ENCODE data around the gene GPD1L. TPM values are rescaled to one million over a fixed set of nuclear protein-coding genes. Genes with fewer than 3 reads are reported as not detected.
A peak's percentile ranks its signal among the peaks of the same experiment; 100 is the strongest.

GPD1L gene
- total and polyA plus RNA-seq, 2 of the 13 experiments (the other 11 are each of a cell fraction or from before 2014, with no cell fraction given) = 4.9 to 13.7 TPM

DNA sequence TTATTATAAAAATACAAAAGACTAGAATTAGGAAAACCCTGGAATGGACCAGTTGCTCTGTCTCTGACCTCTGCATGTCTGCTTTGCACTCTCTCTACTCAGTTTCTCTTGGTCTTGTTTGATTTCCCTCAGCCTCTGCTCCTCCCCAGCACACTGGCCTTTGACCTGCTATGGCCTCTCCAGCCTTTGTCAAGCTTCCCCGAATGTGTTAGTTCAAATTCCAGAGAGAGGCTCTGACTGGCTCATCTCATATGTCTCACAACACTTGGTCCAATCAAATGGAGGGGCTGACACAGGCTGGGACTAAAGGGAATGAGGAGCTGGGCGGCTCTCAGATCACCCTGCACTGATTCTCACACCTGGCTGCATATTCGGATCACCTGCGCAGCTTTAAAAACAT lies 79.7 kb downstream of the GPD1L start (continued):
- peak in 1 of 2 experiments; percentile 65; a peak in 2 of 4 replicates for TF ChIP-seq EP300 (IDR thresholded peaks at IDR 0.05; ENCODE audit: low read depth in 2 of 2, low read length in 2 of 2)
- TF ChIP-seq EP300 (CRISPR knock-in tag; IDR thresholded peaks at IDR 0.05; ENCODE audit: borderline replicate concordance) = no peak
- TF ChIP-seq, protein P1, sequence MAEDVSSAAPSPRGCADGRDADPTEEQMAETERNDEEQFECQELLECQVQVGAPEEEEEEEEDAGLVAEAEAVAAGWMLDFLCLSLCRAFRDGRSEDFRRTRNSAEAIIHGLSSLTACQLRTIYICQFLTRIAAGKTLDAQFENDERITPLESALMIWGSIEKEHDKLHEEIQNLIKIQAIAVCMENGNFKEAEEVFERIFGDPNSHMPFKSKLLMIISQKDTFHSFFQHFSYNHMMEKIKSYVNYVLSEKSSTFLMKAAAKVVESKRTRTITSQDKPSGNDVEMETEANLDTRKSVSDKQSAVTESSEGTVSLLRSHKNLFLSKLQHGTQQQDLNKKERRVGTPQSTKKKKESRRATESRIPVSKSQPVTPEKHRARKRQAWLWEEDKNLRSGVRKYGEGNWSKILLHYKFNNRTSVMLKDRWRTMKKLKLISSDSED (CRISPR knock-in tag; IDR thresholded peaks at IDR 0.05) = no peak
- peak; percentile 66; the same call in 1 of the 2 replicates for TF ChIP-seq ZMYM2 (CRISPR knock-in tag; IDR thresholded peaks at IDR 0.05)
- peak; percentile 64; the same call in 1 of the 2 replicates for TF ChIP-seq MED1 (CRISPR knock-in tag; IDR thresholded peaks at IDR 0.05)
- TF ChIP-seq RXRA (CRISPR knock-in tag; IDR thresholded peaks at IDR 0.05) = peak; percentile 85; the same call in 1 of the 2 replicates
- TF ChIP-seq ZSCAN31 (CRISPR knock-in tag; IDR thresholded peaks at IDR 0.05; ENCODE audit: low read depth) = 0 out of 2 replicates have a peak, but pooled peaks have one; percentile 30
- TF ChIP-seq, protein P2, sequence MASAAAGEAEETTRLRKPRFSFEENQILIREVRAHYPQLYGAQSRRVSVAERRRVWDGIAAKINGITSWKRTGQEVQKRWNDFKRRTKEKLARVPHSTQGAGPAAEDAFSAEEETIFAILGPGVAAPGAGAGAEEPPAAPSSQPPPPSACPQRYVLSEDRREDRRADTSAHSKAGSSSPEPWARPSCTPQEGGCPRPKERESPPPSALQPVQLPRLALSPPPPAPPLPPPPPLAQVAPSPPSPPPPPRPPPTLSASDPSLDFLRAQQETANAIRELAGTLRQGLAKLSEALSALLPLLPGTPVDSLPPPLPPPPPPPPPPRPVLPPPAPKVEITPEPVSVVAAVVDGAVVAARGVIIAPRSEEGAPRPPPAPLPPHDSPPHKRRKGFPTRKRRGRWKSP (CRISPR knock-in tag; IDR thresholded peaks at IDR 0.05) = 0 out of 2 replicates have a peak, but pooled peaks have one; percentile 47
- TF ChIP-seq AHDC1 (CRISPR knock-in tag; IDR thresholded peaks at IDR 0.05; ENCODE audit: borderline replicate concordance) = peak; percentile 69; the same call in 1 of the 2 replicates
- TF ChIP-seq ZNF616 (CRISPR knock-in tag; IDR thresholded peaks at IDR 0.05; ENCODE audit: low read depth) = no peak
- TF ChIP-seq ISX (CRISPR knock-in tag; conservative IDR thresholded peaks at IDR 0.05) = no peak
- 0 out of 2 replicates have a peak, but pooled peaks have one; percentile 41 for TF ChIP-seq ZNF605 (CRISPR knock-in tag; IDR thresholded peaks at IDR 0.05)
- TF ChIP-seq NAIF1 (CRISPR knock-in tag; IDR thresholded peaks at IDR 0.05; ENCODE audit: borderline replicate concordance) = no peak
- TF ChIP-seq, protein P3, sequence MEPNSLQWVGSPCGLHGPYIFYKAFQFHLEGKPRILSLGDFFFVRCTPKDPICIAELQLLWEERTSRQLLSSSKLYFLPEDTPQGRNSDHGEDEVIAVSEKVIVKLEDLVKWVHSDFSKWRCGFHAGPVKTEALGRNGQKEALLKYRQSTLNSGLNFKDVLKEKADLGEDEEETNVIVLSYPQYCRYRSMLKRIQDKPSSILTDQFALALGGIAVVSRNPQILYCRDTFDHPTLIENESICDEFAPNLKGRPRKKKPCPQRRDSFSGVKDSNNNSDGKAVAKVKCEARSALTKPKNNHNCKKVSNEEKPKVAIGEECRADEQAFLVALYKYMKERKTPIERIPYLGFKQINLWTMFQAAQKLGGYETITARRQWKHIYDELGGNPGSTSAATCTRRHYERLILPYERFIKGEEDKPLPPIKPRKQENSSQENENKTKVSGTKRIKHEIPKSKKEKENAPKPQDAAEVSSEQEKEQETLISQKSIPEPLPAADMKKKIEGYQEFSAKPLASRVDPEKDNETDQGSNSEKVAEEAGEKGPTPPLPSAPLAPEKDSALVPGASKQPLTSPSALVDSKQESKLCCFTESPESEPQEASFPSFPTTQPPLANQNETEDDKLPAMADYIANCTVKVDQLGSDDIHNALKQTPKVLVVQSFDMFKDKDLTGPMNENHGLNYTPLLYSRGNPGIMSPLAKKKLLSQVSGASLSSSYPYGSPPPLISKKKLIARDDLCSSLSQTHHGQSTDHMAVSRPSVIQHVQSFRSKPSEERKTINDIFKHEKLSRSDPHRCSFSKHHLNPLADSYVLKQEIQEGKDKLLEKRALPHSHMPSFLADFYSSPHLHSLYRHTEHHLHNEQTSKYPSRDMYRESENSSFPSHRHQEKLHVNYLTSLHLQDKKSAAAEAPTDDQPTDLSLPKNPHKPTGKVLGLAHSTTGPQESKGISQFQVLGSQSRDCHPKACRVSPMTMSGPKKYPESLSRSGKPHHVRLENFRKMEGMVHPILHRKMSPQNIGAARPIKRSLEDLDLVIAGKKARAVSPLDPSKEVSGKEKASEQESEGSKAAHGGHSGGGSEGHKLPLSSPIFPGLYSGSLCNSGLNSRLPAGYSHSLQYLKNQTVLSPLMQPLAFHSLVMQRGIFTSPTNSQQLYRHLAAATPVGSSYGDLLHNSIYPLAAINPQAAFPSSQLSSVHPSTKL (CRISPR knock-in tag; IDR thresholded peaks at IDR 0.05) = peak; percentile 91
- TF ChIP-seq, protein P4, sequence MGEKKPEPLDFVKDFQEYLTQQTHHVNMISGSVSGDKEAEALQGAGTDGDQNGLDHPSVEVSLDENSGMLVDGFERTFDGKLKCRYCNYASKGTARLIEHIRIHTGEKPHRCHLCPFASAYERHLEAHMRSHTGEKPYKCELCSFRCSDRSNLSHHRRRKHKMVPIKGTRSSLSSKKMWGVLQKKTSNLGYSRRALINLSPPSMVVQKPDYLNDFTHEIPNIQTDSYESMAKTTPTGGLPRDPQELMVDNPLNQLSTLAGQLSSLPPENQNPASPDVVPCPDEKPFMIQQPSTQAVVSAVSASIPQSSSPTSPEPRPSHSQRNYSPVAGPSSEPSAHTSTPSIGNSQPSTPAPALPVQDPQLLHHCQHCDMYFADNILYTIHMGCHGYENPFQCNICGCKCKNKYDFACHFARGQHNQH (CRISPR knock-in tag; IDR thresholded peaks at IDR 0.05) = 0 out of 2 replicates have a peak, but pooled peaks have one; percentile 39
- TF ChIP-seq RCOR2 (CRISPR knock-in tag; IDR thresholded peaks at IDR 0.05) = 0 out of 2 replicates have a peak, but pooled peaks have one; percentile 31
- TF ChIP-seq ZNF547 (CRISPR knock-in tag; IDR thresholded peaks at IDR 0.05) = no peak
